GM19397 (cell line): Measurements from ENCODE around the gene C1orf21.

Experiments used
- ATAC-seq: cut with Tn5 transposase; IDR thresholded peaks from one replicate; pipeline ENCODE4 v1.9.1; 2021; ENCODE audit warnings: mild to moderate bottlenecking, moderate library complexity; ENCODE audit not compliant: unreplicated experiment

C1orf21 gene

GRCh38 chr1:184482136-184482535, 95.3 kb downstream of the C1orf21 start:
- no peak for ATAC-seq

GRCh38 chr1:184483101-184483683, 96.4 kb downstream of the C1orf21 start:
- ATAC-seq = no peak

DNA sequence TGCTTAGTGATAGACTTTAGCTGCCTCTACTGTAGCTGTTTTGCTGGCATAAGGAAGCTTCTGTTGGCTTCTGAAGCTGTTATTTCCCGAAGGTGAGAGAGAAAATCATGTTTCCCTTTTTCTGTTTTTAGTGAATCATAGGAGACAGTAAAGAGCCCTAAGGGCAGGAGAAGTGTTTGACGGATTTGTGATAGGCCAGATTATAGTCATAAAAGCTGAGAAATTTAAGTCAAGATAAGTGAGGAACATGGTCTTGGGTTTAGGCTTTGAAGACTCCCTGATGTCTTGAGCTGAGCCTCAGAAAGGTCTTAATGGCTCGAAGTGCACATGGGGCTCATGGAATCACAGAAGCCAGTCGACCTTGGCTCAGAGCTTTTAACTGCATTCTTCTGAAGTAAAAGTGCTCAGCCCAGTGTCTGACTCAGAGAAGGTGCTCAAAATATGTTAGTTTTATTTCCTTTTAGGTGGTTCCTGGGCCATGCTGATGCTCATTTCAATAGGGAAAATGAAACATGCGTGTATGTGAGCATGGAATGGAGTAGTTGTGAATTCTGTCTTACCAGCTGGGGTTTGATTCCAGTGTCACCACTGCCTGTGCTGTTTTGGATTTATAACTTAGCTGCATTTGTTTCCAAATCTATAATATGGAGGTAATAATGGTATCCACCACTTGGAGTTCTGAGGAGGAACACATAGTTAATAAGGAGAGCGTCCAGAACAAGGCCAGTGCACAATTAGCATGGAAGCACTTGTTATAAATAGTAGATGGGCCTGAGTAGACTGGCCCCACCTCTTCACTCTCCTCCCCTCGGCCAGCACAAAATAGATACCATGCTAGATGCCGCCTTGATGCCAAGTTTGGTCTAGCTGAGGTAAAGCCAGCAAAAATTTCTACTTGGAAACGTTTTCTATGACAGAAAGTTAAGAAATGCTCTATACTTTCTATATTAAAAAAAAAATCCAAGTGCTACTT, 99.2 kb downstream of the C1orf21 start:
- ATAC-seq = no peak

GRCh38 chr1:184486761-184487445, 100.1 kb downstream of the C1orf21 start:
- no peak for ATAC-seq

DNA sequence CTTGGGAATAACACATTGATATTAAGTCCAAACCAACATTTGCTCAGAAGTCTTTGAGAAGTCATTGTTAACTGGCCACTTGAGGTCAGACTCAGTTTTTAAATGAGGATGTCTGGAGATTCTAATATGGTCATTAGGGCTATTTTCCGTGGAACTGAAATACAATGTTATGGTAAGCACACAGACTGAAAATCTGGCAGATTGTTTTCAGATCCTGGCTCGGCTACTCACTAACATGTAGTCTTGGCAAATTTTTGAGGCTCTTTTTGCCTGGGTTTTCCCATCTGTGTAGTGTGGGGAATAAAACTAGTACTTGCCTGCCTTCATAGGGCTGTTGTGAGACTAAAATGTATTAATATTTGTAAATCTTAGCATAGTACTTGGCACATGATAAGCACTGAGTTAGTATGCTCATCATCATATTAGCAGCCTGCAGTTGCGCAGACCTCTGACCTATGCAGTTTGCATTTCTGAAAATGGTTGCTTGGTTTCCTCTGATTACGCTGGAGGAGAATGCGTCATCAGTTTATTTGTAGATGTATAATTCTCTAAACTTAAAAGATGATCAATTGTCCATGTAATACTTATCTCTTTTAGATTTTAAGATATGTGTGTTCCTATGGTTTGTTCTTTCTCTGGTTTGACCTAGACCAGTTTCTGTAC, 100.8 kb downstream of the C1orf21 start:
- ATAC-seq = no peak

DNA sequence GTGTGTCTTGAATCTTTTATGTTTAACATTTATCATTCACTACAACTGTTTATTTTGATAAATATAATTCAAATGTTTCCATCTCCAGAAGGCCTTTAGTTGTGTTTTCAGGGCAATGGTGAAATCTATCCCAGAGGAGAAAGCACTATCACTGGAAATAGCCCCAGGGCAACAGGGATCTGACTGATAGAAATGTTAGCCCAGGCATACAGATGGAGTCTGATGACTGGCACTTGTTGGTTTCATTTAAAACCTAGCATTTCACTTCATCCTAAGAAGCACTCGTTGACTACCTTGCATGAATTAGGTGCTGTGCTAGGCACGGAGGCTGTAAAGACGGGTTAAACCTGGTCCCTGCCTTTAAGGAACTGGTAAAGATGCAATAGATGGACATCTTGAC, 103.1 kb downstream of the C1orf21 start:
- no peak for ATAC-seq

DNA sequence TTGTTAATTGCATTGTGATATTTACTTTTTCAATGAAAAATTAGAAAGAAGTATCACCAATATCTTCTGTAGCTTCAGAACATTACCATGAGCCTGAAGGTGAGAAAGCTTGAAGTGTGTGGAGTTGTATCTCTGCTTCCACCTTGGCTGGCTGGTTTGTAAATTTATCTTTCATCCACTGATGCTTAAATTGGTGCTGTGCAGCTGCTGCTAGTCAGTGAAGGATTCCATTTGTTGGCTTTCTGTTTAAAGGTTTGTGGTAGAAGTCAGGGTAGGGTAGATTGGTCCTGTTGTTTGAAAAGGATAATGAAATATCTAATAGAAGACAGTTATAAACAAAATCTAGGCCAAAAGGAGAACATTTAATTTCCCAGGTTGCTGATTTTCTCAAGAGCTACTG, 105.7 kb downstream of the C1orf21 start:
- no peak for ATAC-seq

GRCh38 chr1:184493987-184494388, 107.2 kb downstream of the C1orf21 start:
- ATAC-seq = no peak

GRCh38 chr1:184494929-184495328, 108.1 kb downstream of the C1orf21 start:
- ATAC-seq = peak; percentile 54

DNA sequence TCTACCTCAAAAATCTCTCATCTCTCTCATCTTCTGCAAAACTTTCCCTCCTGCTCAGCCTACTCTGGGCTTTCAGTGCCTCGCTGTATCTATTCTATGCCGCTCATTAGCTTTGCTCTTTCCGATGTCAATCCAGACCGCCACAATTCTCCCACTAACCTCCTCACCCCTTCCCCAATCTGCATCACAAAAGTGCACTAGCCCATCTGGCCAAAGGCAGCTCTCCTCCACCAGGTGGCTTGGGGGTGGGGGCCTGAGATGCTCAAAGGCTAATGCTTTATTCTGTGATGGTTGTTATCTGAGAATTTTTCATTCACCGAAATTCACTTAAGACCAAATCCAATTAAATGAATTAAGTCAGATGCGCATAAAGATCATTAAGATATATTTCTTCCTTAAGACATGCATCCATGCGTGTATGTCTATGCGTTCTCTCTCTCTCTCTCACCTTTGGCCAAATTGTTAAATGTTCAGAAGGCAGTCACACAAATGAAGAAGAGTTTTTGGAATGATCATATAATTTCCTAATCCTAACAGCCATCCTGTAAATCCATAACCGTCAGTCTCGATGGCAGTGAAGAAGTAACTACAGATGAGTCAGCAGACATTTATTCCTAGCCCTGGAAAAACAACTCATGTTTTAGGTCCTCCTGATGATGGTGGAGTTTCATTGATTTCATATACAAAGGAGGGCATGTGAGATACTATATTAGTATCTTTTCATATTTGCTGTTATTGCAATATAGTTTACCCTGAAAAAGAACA, 111.3 kb downstream of the C1orf21 start:
- no peak for ATAC-seq

- ATAC-seq = no peak
These were observed 112.8 kb downstream of the C1orf21 start for GRCh38 chr1:184499616-184500015.

DNA sequence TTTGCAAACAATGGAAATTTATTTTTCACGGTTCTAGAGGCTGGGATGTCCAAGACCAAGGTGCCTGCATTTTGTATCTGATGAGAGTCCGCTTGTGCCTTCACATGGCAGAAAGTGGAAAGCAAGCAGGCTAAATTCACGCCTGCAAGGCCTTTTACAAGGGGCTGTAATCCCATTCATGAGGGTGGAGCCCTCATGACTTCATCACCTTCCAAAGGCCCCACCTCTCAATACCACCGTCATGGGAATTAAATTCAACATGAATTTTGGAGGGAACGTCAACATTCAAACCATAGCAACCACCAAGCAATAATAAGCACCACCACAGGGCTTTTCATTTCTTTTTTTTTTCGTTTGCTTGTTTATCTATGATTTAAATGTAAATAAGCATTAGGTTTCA, 115.3 kb downstream of the C1orf21 start:
- no peak for ATAC-seq

GRCh38 chr1:184503221-184503749, 116.5 kb downstream of the C1orf21 start:
- ATAC-seq = no peak

DNA sequence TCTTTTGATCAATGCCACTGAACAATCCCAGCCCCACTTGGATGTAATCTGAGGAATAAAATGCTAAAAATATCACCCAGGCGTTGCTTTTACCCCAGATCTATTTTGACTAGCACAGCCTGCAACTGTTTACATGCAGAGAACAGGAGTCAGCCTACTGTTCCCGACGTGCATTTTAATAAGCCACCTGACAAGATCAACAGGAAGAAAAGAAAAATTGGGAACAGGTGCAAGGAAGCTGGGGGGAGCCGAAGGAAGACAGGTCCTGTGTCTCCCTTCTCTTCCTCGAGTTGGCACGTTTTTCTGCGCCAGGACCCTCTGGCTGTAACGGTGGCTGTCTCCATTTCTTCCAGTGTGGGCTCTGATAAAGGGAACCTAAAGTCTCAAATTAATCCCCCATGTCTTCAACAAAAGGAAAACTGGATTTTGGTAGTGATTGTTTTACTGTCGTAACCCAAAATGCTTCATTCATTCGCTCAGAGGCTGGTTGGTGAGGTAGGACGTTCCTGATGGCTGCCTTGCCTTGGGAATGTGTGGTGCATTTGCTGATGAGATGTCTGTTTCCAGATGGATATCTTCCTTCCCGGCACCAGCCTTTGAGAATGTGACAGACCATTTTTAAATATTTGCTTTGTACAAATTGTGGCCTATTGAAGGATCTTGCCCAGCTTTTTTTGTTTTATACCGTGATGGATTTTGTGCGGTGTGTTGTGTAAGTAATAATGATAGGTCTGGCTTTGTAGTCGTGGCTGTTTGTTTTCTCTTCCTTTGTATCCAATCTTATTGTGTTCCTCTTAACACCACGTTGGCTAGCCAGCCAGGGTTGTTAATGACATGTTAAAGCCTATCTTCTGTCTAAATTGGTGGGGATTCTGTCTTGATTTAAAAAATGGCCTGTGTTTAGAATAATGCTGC, 117.5 kb downstream of the C1orf21 start:
- ATAC-seq = no peak

DNA sequence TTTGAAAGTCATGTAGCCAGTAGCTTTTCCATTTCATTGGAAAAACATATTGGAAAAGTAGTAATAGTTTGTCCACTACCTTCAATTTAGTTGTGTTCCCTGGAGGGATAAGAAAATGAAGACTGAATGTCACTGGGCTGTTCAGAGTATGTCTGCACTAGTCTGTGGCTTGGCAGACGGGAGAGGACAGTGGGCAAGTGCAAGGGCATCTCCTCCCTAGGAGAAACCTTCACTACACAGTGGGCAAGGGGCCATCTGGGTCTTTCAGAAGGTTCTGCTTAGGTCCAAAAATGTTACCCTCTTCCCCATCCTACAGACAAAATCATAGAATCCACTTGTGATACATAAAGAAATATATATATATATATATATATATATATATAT, 118.1 kb downstream of the C1orf21 start:
- no peak for ATAC-seq

DNA sequence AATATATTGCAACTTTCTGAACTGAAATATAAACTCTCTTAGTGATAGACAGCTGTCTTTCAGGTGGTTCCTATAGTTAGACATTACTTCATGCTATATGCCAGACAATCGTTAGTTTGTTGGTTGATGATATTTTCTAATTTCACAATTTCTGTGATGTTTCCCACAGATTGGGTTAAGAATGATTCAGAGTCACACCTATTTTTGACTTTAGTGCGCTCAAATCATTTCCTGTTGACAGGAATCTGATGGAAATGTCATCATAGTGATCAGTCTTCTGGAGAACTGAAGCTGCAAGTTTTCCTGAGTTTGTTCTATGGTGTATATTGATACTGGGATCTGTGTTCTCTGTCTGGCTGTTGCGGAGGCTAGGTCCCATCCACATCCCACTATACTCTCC, 119.7 kb downstream of the C1orf21 start:
- ATAC-seq = no peak

DNA sequence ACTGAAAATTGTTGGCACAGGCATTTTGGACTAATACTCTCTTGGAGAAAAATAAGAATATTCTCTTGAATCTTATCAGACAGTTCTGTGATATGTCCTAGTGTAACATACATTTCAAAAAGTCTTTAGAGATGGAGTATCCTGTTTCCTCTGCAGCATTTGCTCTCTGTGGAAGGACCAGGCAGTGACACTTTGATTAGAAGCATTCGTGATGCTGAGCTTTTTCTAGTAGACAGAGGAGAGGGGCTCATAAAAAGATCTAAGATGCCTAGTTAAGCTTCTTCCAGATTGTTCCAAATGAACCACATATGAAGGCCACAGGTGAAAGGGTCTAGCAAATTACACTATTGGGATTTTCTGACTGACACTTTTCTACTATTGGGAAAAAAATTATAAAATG, 120.3 kb downstream of the C1orf21 start:
- no peak for ATAC-seq

GRCh38 chr1:184507604-184508280, 120.9 kb downstream of the C1orf21 start:
- no peak for ATAC-seq

DNA sequence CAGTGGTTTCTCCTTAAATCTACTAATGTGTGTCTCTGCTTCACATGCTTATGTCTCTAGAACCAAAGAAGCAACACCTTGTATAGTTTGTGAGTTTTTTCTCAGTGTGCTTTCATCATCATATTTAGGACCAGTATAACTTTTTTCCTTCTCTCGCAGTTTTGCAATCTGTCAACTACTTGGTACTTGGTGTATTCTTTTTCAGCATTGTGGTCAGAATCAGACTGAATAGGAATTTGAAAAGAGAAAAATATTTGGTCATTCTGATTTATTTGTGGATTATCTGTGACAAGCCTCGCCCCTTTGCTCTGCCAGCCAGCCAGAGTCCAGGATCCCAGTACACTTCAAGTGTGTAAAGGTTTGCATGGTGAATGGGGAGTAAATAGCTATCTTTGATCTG, 122.3 kb downstream of the C1orf21 start:
- ATAC-seq = no peak
